ENCODE measurements around the gene STK32A.

Gene STK32A

GRCh38 chr5:147339313-147339712 is 104.5 kb downstream of the STK32A start:
- no peak overlapping the region for H3K27ac ChIP-seq (ENCODE audit: insufficient read depth, low read length, poor library complexity, severe bottlenecking)
- no peaks in the 10 kb centered on the region for H3K27me3 ChIP-seq (replicated peaks; ENCODE audit: control insufficient read depth, insufficient read depth, low read length, poor library complexity, severe bottlenecking)
- H3K4me1 ChIP-seq (ENCODE audit: control insufficient read depth, insufficient read depth, low read length, poor library complexity, severe bottlenecking), result no peaks in the 10 kb centered on the region
- no peaks in the 10 kb centered on the region for H3K36me3 ChIP-seq (ENCODE audit: control insufficient read depth, insufficient read depth, low read length)
- no peaks in the 10 kb centered on the region for H3K9me3 ChIP-seq (ENCODE audit: control insufficient read depth, low read length)
- H3K4me3 ChIP-seq (ENCODE audit: insufficient read depth, low read depth, low read length, poor library complexity, severe bottlenecking), result no peak overlapping the region
- DNase-seq, result no peak

GRCh38 chr5:147340941-147341340 is 106.1 kb downstream of the STK32A start:
- no peaks in the 10 kb centered on the region for H3K4me1 ChIP-seq (ENCODE audit: control insufficient read depth, insufficient read depth, low read length, poor library complexity, severe bottlenecking)
- H3K4me3 ChIP-seq (ENCODE audit: insufficient read depth, low read depth, low read length, poor library complexity, severe bottlenecking), result no peak overlapping the region
- H3K27ac ChIP-seq (ENCODE audit: insufficient read depth, low read length, poor library complexity, severe bottlenecking), result no peak overlapping the region
- no peak for DNase-seq
- no peaks in the 10 kb centered on the region for H3K27me3 ChIP-seq (replicated peaks; ENCODE audit: control insufficient read depth, insufficient read depth, low read length, poor library complexity, severe bottlenecking)
- no peaks in the 10 kb centered on the region for H3K36me3 ChIP-seq (ENCODE audit: control insufficient read depth, insufficient read depth, low read length)
- no peaks in the 10 kb centered on the region for H3K9me3 ChIP-seq (ENCODE audit: control insufficient read depth, low read length)

GRCh38 chr5:147341345-147341744 is 106.5 kb downstream of the STK32A start:
- Histone ChIP-seq H3K36me3 (ENCODE audit: control insufficient read depth, insufficient read depth, low read length) (no peaks in the 10 kb centered on the region), H3K27me3 (replicated peaks; ENCODE audit: control insufficient read depth, insufficient read depth, low read length, poor library complexity, severe bottlenecking) (no peaks in the 10 kb centered on the region), H3K4me1 (ENCODE audit: control insufficient read depth, insufficient read depth, low read length, poor library complexity, severe bottlenecking) (no peaks in the 10 kb centered on the region), H3K27ac (ENCODE audit: insufficient read depth, low read length, poor library complexity, severe bottlenecking) (no peak overlapping the region), H3K4me3 (ENCODE audit: insufficient read depth, low read depth, low read length, poor library complexity, severe bottlenecking) (no peak overlapping the region), H3K9me3 (ENCODE audit: control insufficient read depth, low read length) (no peaks in the 10 kb centered on the region)
- no peak for DNase-seq

DNA sequence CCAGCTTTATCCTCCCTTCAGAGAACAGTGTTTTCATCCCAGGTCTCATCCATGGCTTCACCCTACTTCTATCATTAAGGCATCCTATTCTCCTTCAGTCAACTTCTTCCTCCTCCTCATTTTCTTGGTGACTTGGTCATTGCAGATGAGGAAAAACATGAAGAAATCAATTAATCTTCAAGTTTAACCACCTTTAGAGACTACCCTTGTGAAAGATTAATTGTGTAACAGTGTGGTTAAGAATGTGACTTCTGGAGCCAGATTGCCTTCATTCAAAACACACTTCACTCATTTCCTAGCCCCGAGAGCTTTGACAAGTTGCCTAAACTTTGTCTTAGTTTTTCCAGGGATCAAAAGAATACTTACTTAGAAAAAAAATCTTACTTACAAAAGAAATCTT is 110.0 kb downstream of the STK32A start:
- Histone ChIP-seq H3K27me3 (replicated peaks; ENCODE audit: control insufficient read depth, insufficient read depth, low read length, poor library complexity, severe bottlenecking) (no peaks in the 10 kb centered on the region), H3K36me3 (ENCODE audit: control insufficient read depth, insufficient read depth, low read length) (no peaks in the 10 kb centered on the region), H3K4me1 (ENCODE audit: control insufficient read depth, insufficient read depth, low read length, poor library complexity, severe bottlenecking) (no peaks in the 10 kb centered on the region), H3K27ac (ENCODE audit: insufficient read depth, low read length, poor library complexity, severe bottlenecking) (no peak overlapping the region), H3K4me3 (ENCODE audit: insufficient read depth, low read depth, low read length, poor library complexity, severe bottlenecking) (no peak overlapping the region), H3K9me3 (ENCODE audit: control insufficient read depth, low read length) (no peaks in the 10 kb centered on the region)
- no peak for DNase-seq

- DNase-seq, result no peak
- no peaks in the 10 kb centered on the region for H3K4me1 ChIP-seq (ENCODE audit: control insufficient read depth, insufficient read depth, low read length, poor library complexity, severe bottlenecking)
- no peaks in the 10 kb centered on the region for H3K27me3 ChIP-seq (replicated peaks; ENCODE audit: control insufficient read depth, insufficient read depth, low read length, poor library complexity, severe bottlenecking)
- no peak overlapping the region for H3K4me3 ChIP-seq (ENCODE audit: insufficient read depth, low read depth, low read length, poor library complexity, severe bottlenecking)
- no peak overlapping the region for H3K27ac ChIP-seq (ENCODE audit: insufficient read depth, low read length, poor library complexity, severe bottlenecking)
- H3K36me3 ChIP-seq (ENCODE audit: control insufficient read depth, insufficient read depth, low read length), result no peaks in the 10 kb centered on the region
- H3K9me3 ChIP-seq (ENCODE audit: control insufficient read depth, low read length), result no peaks in the 10 kb centered on the region
Observed at GRCh38 chr5:147346006-147346561, 111.3 kb downstream of the STK32A start.

- Histone ChIP-seq H3K4me3 (ENCODE audit: insufficient read depth, low read depth, low read length, poor library complexity, severe bottlenecking) (no peak overlapping the region), H3K27me3 (replicated peaks; ENCODE audit: control insufficient read depth, insufficient read depth, low read length, poor library complexity, severe bottlenecking) (no peaks in the 10 kb centered on the region), H3K4me1 (ENCODE audit: control insufficient read depth, insufficient read depth, low read length, poor library complexity, severe bottlenecking) (no peaks in the 10 kb centered on the region), H3K36me3 (ENCODE audit: control insufficient read depth, insufficient read depth, low read length) (no peaks in the 10 kb centered on the region), H3K27ac (ENCODE audit: insufficient read depth, low read length, poor library complexity, severe bottlenecking) (no peak overlapping the region), H3K9me3 (ENCODE audit: control insufficient read depth, low read length) (no peaks in the 10 kb centered on the region)
- DNase-seq, result no peak
Observed at GRCh38 chr5:147348046-147348445, 113.2 kb downstream of the STK32A start.

- Histone ChIP-seq H3K9me3 (ENCODE audit: control insufficient read depth, low read length) (no peaks in the 10 kb centered on the region), H3K4me1 (ENCODE audit: control insufficient read depth, insufficient read depth, low read length, poor library complexity, severe bottlenecking) (no peaks in the 10 kb centered on the region), H3K4me3 (ENCODE audit: insufficient read depth, low read depth, low read length, poor library complexity, severe bottlenecking) (no peak overlapping the region), H3K27me3 (replicated peaks; ENCODE audit: control insufficient read depth, insufficient read depth, low read length, poor library complexity, severe bottlenecking) (no peaks in the 10 kb centered on the region), H3K27ac (ENCODE audit: insufficient read depth, low read length, poor library complexity, severe bottlenecking) (no peak overlapping the region), H3K36me3 (ENCODE audit: control insufficient read depth, insufficient read depth, low read length) (no peaks in the 10 kb centered on the region)
- no peak for DNase-seq
Observed at GRCh38 chr5:147348451-147348850, 113.6 kb downstream of the STK32A start.

GRCh38 chr5:147349241-147349640 is 114.4 kb downstream of the STK32A start:
- Histone ChIP-seq H3K27me3 (replicated peaks; ENCODE audit: control insufficient read depth, insufficient read depth, low read length, poor library complexity, severe bottlenecking) (no peaks in the 10 kb centered on the region), H3K36me3 (ENCODE audit: control insufficient read depth, insufficient read depth, low read length) (no peaks in the 10 kb centered on the region), H3K4me3 (ENCODE audit: insufficient read depth, low read depth, low read length, poor library complexity, severe bottlenecking) (no peak overlapping the region), H3K9me3 (ENCODE audit: control insufficient read depth, low read length) (no peaks in the 10 kb centered on the region), H3K27ac (ENCODE audit: insufficient read depth, low read length, poor library complexity, severe bottlenecking) (no peak overlapping the region), H3K4me1 (ENCODE audit: control insufficient read depth, insufficient read depth, low read length, poor library complexity, severe bottlenecking) (no peaks in the 10 kb centered on the region)
- DNase-seq, result no peak

DNA sequence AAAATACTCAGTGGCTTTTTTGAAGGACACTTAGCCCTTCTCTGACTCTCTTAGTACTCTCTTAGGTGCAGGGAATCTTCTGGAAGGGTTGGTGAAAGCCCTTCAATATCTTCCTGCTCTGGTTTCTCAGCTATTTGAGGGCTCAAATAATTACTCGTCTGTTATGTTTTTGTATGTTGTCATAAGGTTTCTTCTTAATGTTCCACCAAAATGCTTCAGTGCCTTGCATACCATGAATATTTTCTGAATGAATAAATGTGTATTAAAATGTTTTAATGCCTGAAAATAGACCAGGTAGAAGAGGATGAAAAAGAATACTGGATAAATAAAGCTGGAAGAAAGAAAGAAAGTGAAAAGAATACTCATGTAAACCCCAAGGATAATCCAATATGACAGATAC is 124.3 kb downstream of the STK32A start:
- Histone ChIP-seq H3K27me3 (replicated peaks; ENCODE audit: control insufficient read depth, insufficient read depth, low read length, poor library complexity, severe bottlenecking) (no peaks in the 10 kb centered on the region), H3K4me1 (ENCODE audit: control insufficient read depth, insufficient read depth, low read length, poor library complexity, severe bottlenecking) (no peaks in the 10 kb centered on the region), H3K9me3 (ENCODE audit: control insufficient read depth, low read length) (no peaks in the 10 kb centered on the region), H3K36me3 (ENCODE audit: control insufficient read depth, insufficient read depth, low read length) (no peaks in the 10 kb centered on the region), H3K27ac (ENCODE audit: insufficient read depth, low read length, poor library complexity, severe bottlenecking) (no peak overlapping the region), H3K4me3 (ENCODE audit: insufficient read depth, low read depth, low read length, poor library complexity, severe bottlenecking) (no peak overlapping the region)
- DNase-seq, result no peak

GRCh38 chr5:147359581-147359980 is 124.8 kb downstream of the STK32A start:
- Histone ChIP-seq H3K27ac (ENCODE audit: insufficient read depth, low read length, poor library complexity, severe bottlenecking) (no peak overlapping the region), H3K4me1 (ENCODE audit: control insufficient read depth, insufficient read depth, low read length, poor library complexity, severe bottlenecking) (no peaks in the 10 kb centered on the region), H3K27me3 (replicated peaks; ENCODE audit: control insufficient read depth, insufficient read depth, low read length, poor library complexity, severe bottlenecking) (no peaks in the 10 kb centered on the region), H3K4me3 (ENCODE audit: insufficient read depth, low read depth, low read length, poor library complexity, severe bottlenecking) (no peak overlapping the region), H3K9me3 (ENCODE audit: control insufficient read depth, low read length) (no peaks in the 10 kb centered on the region), H3K36me3 (ENCODE audit: control insufficient read depth, insufficient read depth, low read length) (no peaks in the 10 kb centered on the region)
- no peak for DNase-seq

DNA sequence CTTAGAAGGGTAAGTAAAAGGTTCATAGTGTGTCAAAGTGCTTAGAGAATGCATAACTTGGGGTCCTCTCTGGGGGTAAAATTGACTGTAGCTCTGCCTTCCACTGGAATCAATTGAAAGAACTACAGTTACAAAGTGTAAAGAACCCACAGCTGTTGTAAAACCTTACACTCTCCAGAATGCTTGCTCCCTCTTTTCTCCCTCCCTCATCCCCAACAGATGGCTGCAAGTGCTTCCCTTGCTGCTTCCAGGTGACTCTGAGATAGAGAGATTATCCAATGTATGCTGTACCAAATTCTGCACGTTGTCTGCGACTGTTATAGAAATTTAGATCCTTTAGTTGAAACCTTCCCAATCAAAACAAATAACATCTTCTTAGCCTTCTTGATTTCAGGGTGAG is 126.0 kb downstream of the STK32A start:
- Histone ChIP-seq H3K4me1 (ENCODE audit: control insufficient read depth, insufficient read depth, low read length, poor library complexity, severe bottlenecking) (no peaks in the 10 kb centered on the region), H3K27ac (ENCODE audit: insufficient read depth, low read length, poor library complexity, severe bottlenecking) (no peak overlapping the region), H3K27me3 (replicated peaks; ENCODE audit: control insufficient read depth, insufficient read depth, low read length, poor library complexity, severe bottlenecking) (no peaks in the 10 kb centered on the region), H3K36me3 (ENCODE audit: control insufficient read depth, insufficient read depth, low read length) (no peaks in the 10 kb centered on the region), H3K4me3 (ENCODE audit: insufficient read depth, low read depth, low read length, poor library complexity, severe bottlenecking) (no peak overlapping the region), H3K9me3 (ENCODE audit: control insufficient read depth, low read length) (no peaks in the 10 kb centered on the region)
- no peak for DNase-seq

Measured in effector memory CD4-positive, alpha-beta T cell (primary cell).